T-helper 2 cell treated with Interferon-gamma antibody and Interleukin-4, amounts not matched to agents 100 ng/mL and 5 ng/mL, for 36 hours (primary cell): Measurements from ENCODE around the gene MROH2B. TPM values are rescaled to one million over a fixed set of nuclear protein-coding genes. Genes with fewer than 3 reads are reported as not detected.

Experiments
- intact Hi-C: fragments of 100-400 bp; cut with micrococcal nuclease; formaldehyde crosslinking; loops from one replicate; pipeline ENCODE4 v1.15.1; 2023
- total RNA-seq: library from RNA; stranded (reverse); gene quantifications from 2 replicates; pipeline ENCODE4 v1.2.3, GENCODE V29; 2022

Gene MROH2B
- total RNA-seq = not detected in 2 replicates

GRCh38 chr5:41071242-41071641 lies at the start of gene MROH2B:
MROH2B (minus strand) TSS chr5:41071342; CDS start chr5:41070852, 490 bp downstream.
- intact Hi-C loops = no loop called here

DNA sequence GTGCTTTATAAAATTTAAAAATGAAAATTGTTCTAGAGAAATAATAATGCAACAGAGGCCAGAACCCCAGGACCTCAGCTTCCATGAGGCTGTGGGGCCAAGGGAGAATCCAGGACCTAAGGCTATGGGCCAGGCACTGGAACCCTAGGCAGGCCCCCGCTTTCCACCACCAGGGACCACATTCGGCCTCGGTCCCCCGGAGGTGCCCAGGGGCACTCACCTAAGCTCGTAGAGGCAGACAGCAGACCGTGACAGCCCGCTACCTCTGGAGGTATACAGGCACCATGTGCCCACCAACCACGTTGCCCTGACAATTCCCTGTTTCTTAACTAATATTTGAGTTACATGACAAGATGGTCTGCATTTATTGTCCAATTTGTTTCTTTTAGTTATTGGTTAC lies 49.5 kb upstream of the MROH2B start:
- intact Hi-C loops = no loop called here

DNA sequence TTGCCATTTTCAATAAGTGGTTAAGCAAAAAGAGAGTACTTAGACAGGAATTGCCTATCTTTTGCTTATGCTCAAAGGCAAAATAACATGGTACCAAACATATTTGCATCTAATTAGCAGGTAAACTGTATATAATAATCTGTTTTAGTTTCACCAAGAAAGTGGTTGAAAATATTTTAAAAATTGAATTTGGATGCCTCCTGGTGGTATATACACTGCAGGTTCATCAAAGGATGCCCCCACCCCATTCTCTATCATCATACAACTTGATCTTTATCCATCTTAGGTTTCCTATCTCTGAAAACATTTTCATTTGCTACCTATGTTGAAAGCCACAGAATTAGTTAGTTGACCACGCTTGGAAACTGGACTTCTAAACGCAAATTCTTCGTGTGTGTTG lies 47.0 kb upstream of the MROH2B start:
- intact Hi-C loops = no loop called here

- intact Hi-C loops = no loop called here
Observed at GRCh38 chr5:41115281-41115680, 44.1 kb upstream of the MROH2B start.

GRCh38 chr5:41112486-41113455 lies 41.6 kb upstream of the MROH2B start:
- intact Hi-C loops = no loop called here

DNA sequence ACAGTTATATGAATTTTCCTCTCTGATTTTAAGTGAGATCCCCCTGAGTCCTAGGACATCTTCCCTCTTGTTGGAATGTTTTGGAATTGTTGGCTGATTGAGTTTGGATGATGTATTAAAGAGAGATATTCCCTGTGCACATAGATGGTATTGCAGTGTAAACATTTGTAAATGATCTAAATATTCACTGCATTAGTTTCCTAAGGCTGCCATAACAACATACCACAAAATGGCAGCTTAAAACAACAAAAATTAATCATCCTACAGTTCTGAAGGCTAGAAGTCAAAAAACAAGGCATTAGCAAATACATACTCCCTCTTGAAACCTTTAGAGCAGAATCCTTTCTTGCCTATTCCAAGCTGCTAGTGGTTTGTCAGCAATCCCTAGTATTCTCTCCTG lies 38.0 kb upstream of the MROH2B start:
- intact Hi-C loops = no loop called here

DNA sequence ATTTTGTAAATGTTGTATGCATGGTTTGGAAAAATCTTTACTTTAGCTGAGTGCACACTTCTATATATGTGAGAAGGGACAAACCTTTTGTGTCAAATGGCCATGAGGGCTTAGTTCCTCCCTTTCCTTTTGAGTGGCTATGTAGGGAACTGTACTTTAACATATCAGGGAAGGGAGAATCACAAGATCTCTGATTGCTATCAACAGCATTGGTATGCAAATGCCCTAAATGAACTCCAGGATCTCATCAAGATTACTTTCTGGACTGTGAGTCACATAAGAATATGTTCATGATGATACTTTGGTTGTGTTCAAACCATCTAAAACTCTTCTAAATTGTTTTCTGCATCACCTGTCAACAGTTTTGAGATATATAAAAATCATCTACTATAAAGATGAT lies 31.2 kb upstream of the MROH2B start:
- intact Hi-C loops = no loop called here

DNA sequence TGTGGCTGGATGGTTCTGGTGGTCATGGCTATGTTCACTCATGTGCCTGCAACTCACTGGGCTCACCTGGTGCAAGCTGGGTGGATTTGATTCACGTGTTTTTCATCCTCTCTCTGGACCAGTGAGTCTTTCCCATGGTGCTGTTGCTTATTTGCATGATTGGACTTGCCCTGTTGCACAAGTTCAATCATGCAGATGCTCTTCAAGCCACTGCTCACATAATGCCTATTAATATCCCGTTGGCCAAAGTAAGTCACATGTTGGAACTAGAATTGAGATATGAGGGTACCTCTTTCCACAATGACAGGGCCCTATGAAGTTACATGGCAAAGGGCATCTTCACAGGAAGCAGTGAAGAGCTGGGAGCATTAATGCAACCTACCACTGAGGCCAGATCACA lies 26.5 kb upstream of the MROH2B start:
- intact Hi-C loops = no loop called here

GRCh38 chr5:41095324-41096101 lies 24.4 kb upstream of the MROH2B start:
- intact Hi-C loops = no loop called here

- intact Hi-C loops = no loop called here
Observed at GRCh38 chr5:41094871-41095270, 23.7 kb upstream of the MROH2B start.

GRCh38 chr5:41093803-41094202 lies 22.7 kb upstream of the MROH2B start:
- intact Hi-C loops = no loop called here

DNA sequence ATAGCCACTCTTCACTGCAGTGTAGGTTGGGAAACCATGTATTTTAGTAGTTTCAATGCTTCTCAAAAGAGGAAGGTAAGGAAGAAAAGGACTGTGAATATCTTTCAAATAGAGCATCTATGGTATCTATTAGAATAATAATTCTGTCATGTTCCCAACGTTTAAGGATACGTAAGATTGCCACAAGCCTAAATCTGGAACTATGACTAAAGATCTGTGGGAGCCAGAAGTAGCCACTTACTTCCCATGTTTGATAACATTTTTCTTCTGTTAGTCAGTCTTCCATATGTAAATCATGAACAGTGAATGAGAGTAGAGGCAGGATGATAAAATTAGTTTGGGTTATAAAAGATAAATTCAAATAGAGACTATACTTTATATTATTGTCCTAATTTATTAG lies 16.3 kb upstream of the MROH2B start:
- intact Hi-C loops = no loop called here

DNA sequence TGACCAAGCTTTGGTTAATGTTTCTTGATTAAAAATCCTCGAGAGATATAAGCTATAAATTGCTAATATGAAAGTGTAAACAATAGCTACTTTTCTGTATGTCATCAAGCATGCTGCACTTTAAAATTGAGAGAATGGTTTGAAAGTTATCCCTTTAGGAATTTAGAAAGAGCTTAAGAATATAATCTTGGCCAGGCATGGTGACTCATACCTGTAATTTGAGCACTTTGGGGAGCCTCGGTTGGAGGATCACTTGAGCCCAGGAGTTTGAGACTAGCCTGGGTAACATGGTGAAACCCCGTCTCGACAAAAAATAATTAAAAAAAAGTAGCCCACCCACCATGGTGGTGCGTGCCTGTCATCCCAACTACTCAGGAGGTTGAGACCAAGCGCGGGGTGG lies 12.2 kb upstream of the MROH2B start:
- intact Hi-C loops = no loop called here

- intact Hi-C loops = no loop called here
Observed at GRCh38 chr5:41071975-41072374, 833 bp upstream of the MROH2B start.

DNA sequence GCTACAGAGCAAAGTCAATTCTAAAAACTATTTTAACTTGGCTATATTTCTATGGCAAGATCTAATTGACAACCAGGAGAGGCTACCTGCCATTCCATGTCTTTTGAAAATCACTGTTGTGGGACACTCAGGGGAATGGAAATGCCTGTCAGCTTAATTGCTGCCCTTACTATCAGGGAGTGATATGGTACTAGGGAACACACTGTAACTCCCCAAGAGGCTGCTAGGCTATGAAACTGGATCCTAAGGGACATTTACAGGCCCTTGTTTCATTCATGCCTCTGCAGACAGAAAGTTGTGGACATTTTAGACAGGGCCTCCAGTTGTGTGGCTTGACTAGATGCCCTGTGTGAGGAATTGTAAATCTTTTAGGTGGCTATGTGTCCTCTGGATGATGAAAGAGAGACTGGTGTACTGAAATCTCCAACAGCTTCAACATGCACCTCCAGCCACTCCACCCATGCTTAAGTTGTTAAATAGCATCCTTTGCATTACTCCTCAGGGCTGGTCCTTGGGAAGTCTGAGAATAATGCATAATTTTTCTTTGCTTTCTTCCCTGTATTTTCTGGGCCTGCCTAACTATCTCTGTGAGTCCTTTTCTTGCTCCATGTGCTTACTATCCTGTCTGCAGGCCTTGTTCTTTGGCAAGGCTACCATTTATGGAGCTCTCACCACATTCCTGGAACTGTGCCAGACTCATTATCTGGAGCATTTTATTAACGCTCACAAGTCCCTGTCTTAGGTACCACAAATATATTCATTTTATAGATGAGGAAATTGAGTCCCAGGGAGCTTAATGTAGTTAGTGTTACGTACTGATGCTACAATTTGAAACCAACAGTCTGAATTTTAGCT lies 3.2 kb downstream of the MROH2B start:
- intact Hi-C loops = no loop called here

GRCh38 chr5:41065691-41066335 lies 5.3 kb downstream of the MROH2B start:
- intact Hi-C loops = no loop called here

GRCh38 chr5:41057940-41058339 lies 13.2 kb downstream of the MROH2B start:
- intact Hi-C loops = no loop called here

GRCh38 chr5:41057231-41057630 lies 13.9 kb downstream of the MROH2B start:
- intact Hi-C loops = no loop called here

DNA sequence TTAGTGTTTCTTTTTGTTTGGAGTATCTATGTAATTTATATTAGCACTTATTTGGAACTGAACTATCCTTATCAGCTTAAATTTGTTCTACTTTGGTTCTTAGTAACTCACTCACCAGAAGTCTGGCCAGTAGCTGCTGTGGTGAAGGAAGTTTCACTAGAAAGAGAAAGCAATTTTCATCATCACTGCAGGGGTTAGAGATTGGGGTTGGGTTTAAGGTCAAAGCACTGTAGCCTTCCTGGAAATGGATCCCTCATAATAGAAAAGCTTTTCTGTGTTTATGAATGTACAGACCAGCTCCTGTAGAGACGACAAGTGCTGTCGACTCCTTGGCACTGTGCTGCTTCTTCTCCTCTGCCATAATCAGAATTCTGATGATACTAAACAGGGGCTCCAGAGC lies 22.2 kb downstream of the MROH2B start:
- intact Hi-C loops = no loop called here

GRCh38 chr5:41043109-41043747 lies 27.9 kb downstream of the MROH2B start:
- intact Hi-C loops = no loop called here
